AG10803 (cell line): ENCODE results near the gene PDCD11.

Experiments
- DNase-seq: peaks from one replicate; pipeline ENCODE4 v3.0.0; 2010; ENCODE audit warnings: low read depth
- H3K4me3 ChIP-seq: 2 replicates; pipeline ENCODE4 v1.5.1; 2011; ENCODE audit warnings: mild to moderate bottlenecking, low read length, control low read depth
- CTCF ChIP-seq: conservative IDR thresholded peaks from 2 replicates; pipeline ENCODE4 v1.5.1; 2011; ENCODE audit warnings: mild to moderate bottlenecking, low read length, control low read depth, inconsistent platforms

PDCD11 gene

GRCh38 chr10:103439776-103440175 lies 43.4 kb downstream of the PDCD11 start:
- H3K4me3 ChIP-seq = no peak overlapping the region
- DNase-seq = no peak
- TF ChIP-seq CTCF = no peak

- H3K4me3 ChIP-seq = no peak overlapping the region
- no peak for DNase-seq
- TF ChIP-seq CTCF = no peak
Observed at GRCh38 chr10:103440416-103440815, 44.0 kb downstream of the PDCD11 start.

- H3K4me3 ChIP-seq = no peak overlapping the region
- DNase-seq = no peak
- no peak for TF ChIP-seq CTCF
Observed at GRCh38 chr10:103441206-103441605, 44.8 kb downstream of the PDCD11 start.

- H3K4me3 ChIP-seq = no peak overlapping the region
- DNase-seq = no peak
- no peak for TF ChIP-seq CTCF
Observed at GRCh38 chr10:103441611-103442010, 45.2 kb downstream of the PDCD11 start.

- H3K4me3 ChIP-seq = no peak overlapping the region
- no peak for DNase-seq
- TF ChIP-seq CTCF = no peak
Observed at GRCh38 chr10:103442031-103442461, 45.6 kb downstream of the PDCD11 start.

- no peak for TF ChIP-seq CTCF
- DNase-seq = no peak
- H3K4me3 ChIP-seq = no peak overlapping the region
Observed at GRCh38 chr10:103443475-103444185, 47.2 kb downstream of the PDCD11 start.

GRCh38 chr10:103444478-103444877 lies 48.1 kb downstream of the PDCD11 start:
- no peak for DNase-seq
- TF ChIP-seq CTCF = no peak
- no peak overlapping the region for H3K4me3 ChIP-seq
